MM.1S (cell line): ENCODE measurements around the gene CLIC5.

Source experiments
- DNase-seq: peaks from one replicate; pipeline ENCODE4 v3.0.0-alpha.2; 2015
- H2AFZ ChIP-seq: fragments of 300-600 bp; sonication (generic); 2 replicates; pipeline ENCODE4 v1.6.0; 2016; ENCODE audit warnings: antibody characterized with exemption, low read length
- H3F3A ChIP-seq: fragments of 300-600 bp; sonication (generic); 2 replicates; pipeline ENCODE4 v1.6.1; 2016; ENCODE audit warnings: mild to moderate bottlenecking, antibody characterized with exemption, low read length, moderate library complexity, mixed read lengths; ENCODE audit not compliant: insufficient read depth
- H3K27ac ChIP-seq: fragments of 300-600 bp; sonication (generic); 2 replicates; pipeline ENCODE4 v1.5.1; 2016; ENCODE audit warnings: mild to moderate bottlenecking, low read length
- H3K27me3 ChIP-seq: fragments of 300-600 bp; sonication (generic); replicated peaks from 2 replicates; pipeline ENCODE4 v1.6.0; 2016; ENCODE audit warnings: low read length; ENCODE audit not compliant: insufficient read depth
- H3K36me3 ChIP-seq: fragments of 300-600 bp; sonication (generic); replicated peaks from 2 replicates; pipeline ENCODE4 v1.6.1; 2016; ENCODE audit warnings: mild to moderate bottlenecking, low read length, mixed read lengths; ENCODE audit not compliant: insufficient read depth
- H3K4me1 ChIP-seq: fragments of 300-600 bp; sonication (generic); 2 replicates; pipeline ENCODE4 v1.6.1; 2016; ENCODE audit warnings: low read length, mixed read lengths
- H3K4me2 ChIP-seq: fragments of 300-600 bp; sonication (generic); 2 replicates; pipeline ENCODE4 v1.6.0; 2016; ENCODE audit warnings: low read depth, low read length
- H3K4me3 ChIP-seq: fragments of 300-600 bp; sonication (generic); 2 replicates; pipeline ENCODE4 v1.5.1; 2016; ENCODE audit warnings: low read length, mixed read lengths
- H3K79me2 ChIP-seq: fragments of 300-600 bp; sonication (generic); 2 replicates; pipeline ENCODE4 v1.6.1; 2016; ENCODE audit warnings: mixed run types, low read length, mixed read lengths
- H3K9ac ChIP-seq: fragments of 300-600 bp; sonication (generic); 2 replicates; pipeline ENCODE4 v1.6.1; 2016; ENCODE audit warnings: low read length, mixed read lengths
- H3K9me2 ChIP-seq: fragments of 300-600 bp; sonication (generic); replicated peaks from 2 replicates; pipeline ENCODE4 v1.6.1; 2016; ENCODE audit warnings: mild to moderate bottlenecking, low read length, mixed read lengths; ENCODE audit not compliant: insufficient read depth
- H3K9me3 ChIP-seq: fragments of 300-600 bp; sonication (generic); replicated peaks from 2 replicates; pipeline ENCODE4 v1.6.1; 2016; ENCODE audit warnings: mild to moderate bottlenecking, low read length, mixed read lengths; ENCODE audit not compliant: insufficient read depth
- H4K20me1 ChIP-seq: fragments of 300-600 bp; sonication (generic); 2 replicates; pipeline ENCODE4 v1.6.1; 2016; ENCODE audit warnings: mild to moderate bottlenecking, low read length, moderate library complexity, mixed read lengths; ENCODE audit not compliant: insufficient read depth
- CTCF ChIP-seq: fragments of 300-600 bp; sonication (generic); IDR thresholded peaks from 2 replicates; pipeline ENCODE4 v1.5.1; 2016; ENCODE audit warnings: antibody characterized with exemption, low read length, mixed read lengths
- EZH2 ChIP-seq: fragments of 300-600 bp; sonication (generic); optimal IDR thresholded peaks from 2 replicates; pipeline ENCODE3; 2017; ENCODE audit warnings: low read depth, mild to moderate bottlenecking, antibody characterized with exemption, low read length, mixed read lengths
- EZH2phosphoT487 ChIP-seq: fragments of 300-600 bp; sonication (generic); IDR thresholded peaks from 2 replicates; pipeline ENCODE4 v1.6.1; 2018; ENCODE audit warnings: antibody characterized with exemption, low read length

CLIC5 gene

GRCh38 chr6:46036911-46037310 lies 21.3 kb upstream of the CLIC5 start:
- no peaks in the 10 kb centered on the region for H3K4me1 ChIP-seq
- no peaks in the 10 kb centered on the region for H3K36me3 ChIP-seq
- TF ChIP-seq EZH2 = no peak
- TF ChIP-seq EZH2phosphoT487 = no peak
- TF ChIP-seq CTCF = no peak
- no peaks in the 10 kb centered on the region for H3K9me3 ChIP-seq
- no peak overlapping the region for H2AFZ ChIP-seq
- H3K9me2 ChIP-seq = no peaks in the 10 kb centered on the region
- no peak overlapping the region for H3K4me3 ChIP-seq
- H3F3A ChIP-seq = no peaks in the 10 kb centered on the region
- no peaks in the 10 kb centered on the region for H3K79me2 ChIP-seq
- DNase-seq = no peak
- H3K27ac ChIP-seq = no peak overlapping the region
- H3K9ac ChIP-seq = no peak overlapping the region
- H4K20me1 ChIP-seq = no peaks in the 10 kb centered on the region
- H3K27me3 ChIP-seq = no peaks in the 10 kb centered on the region
- H3K4me2 ChIP-seq = no peak overlapping the region

GRCh38 chr6:46035242-46035641 lies 19.6 kb upstream of the CLIC5 start:
- no peaks in the 10 kb centered on the region for H4K20me1 ChIP-seq
- TF ChIP-seq CTCF (no peak), EZH2 (no peak), EZH2phosphoT487 (no peak)
- H3K36me3 ChIP-seq = no peaks in the 10 kb centered on the region
- no peaks in the 10 kb centered on the region for H3K27me3 ChIP-seq
- no peak for DNase-seq
- H3K4me2 ChIP-seq = no peak overlapping the region
- no peaks in the 10 kb centered on the region for H3F3A ChIP-seq
- no peak overlapping the region for H3K9ac ChIP-seq
- no peak overlapping the region for H3K4me3 ChIP-seq
- H3K9me2 ChIP-seq = no peaks in the 10 kb centered on the region
- no peaks in the 10 kb centered on the region for H3K79me2 ChIP-seq
- H3K4me1 ChIP-seq = no peaks in the 10 kb centered on the region
- H3K27ac ChIP-seq = no peak overlapping the region
- H2AFZ ChIP-seq = no peak overlapping the region
- no peaks in the 10 kb centered on the region for H3K9me3 ChIP-seq

- no peak for DNase-seq
- no peaks in the 10 kb centered on the region for H3F3A ChIP-seq
- TF ChIP-seq CTCF (no peak), EZH2phosphoT487 (no peak), EZH2 (no peak)
- no peak overlapping the region for H2AFZ ChIP-seq
- H3K9ac ChIP-seq = no peak overlapping the region
- no peaks in the 10 kb centered on the region for H4K20me1 ChIP-seq
- no peaks in the 10 kb centered on the region for H3K79me2 ChIP-seq
- no peaks in the 10 kb centered on the region for H3K9me3 ChIP-seq
- no peak overlapping the region for H3K27ac ChIP-seq
- H3K4me2 ChIP-seq = no peak overlapping the region
- H3K27me3 ChIP-seq = no peaks in the 10 kb centered on the region
- no peaks in the 10 kb centered on the region for H3K4me1 ChIP-seq
- no peak overlapping the region for H3K4me3 ChIP-seq
- no peaks in the 10 kb centered on the region for H3K9me2 ChIP-seq
- H3K36me3 ChIP-seq = no peaks in the 10 kb centered on the region
Observed at GRCh38 chr6:46032110-46032998, 16.7 kb upstream of the CLIC5 start.
